PC-9 (cell line): ENCODE measurements around the gene LSP1.

Experiments used
- EZH2 ChIP-seq: fragments of 200-600 bp; sonication (generic); IDR thresholded peaks from 2 replicates; pipeline ENCODE4 v1.8.0; 2017; ENCODE audit warnings: antibody characterized with exemption, low read depth
- TF ChIP-seq, protein P1 (sequence below): fragments of 200-600 bp; sonication (generic); conservative IDR thresholded peaks from 2 replicates; pipeline ENCODE4 v1.6.1; 2017; ENCODE audit warnings: mixed run types, antibody characterized with exemption, mild to moderate bottlenecking, moderate library complexity

DNA sequence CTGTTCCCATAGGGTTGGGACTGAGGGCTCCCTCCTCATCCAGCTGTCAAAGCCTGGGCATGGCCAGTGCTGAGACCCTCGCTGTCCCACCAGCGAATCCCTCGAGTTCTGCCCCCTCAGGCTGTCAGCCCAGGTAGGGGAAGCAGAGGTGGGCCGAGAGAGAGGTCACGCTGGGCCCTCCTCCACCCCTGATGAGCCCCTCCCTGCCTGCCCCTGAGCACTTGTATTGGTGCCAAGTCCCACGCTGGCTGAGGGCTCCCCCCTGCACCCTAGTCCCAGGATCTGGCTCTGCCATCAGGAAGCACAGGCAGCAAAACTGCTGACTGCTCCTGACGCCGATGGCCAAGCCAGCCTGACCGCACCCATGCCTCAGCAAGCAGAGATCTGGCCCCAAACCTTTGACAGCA is 35.5 kb downstream of the LSP1 start:
- TF ChIP-seq, protein P1, sequence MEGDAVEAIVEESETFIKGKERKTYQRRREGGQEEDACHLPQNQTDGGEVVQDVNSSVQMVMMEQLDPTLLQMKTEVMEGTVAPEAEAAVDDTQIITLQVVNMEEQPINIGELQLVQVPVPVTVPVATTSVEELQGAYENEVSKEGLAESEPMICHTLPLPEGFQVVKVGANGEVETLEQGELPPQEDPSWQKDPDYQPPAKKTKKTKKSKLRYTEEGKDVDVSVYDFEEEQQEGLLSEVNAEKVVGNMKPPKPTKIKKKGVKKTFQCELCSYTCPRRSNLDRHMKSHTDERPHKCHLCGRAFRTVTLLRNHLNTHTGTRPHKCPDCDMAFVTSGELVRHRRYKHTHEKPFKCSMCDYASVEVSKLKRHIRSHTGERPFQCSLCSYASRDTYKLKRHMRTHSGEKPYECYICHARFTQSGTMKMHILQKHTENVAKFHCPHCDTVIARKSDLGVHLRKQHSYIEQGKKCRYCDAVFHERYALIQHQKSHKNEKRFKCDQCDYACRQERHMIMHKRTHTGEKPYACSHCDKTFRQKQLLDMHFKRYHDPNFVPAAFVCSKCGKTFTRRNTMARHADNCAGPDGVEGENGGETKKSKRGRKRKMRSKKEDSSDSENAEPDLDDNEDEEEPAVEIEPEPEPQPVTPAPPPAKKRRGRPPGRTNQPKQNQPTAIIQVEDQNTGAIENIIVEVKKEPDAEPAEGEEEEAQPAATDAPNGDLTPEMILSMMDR = no peak
- TF ChIP-seq EZH2 = no peak
